ENCODE measurements around the gene LUZP1.
"Not testable (repeated sequence)": the region's sequence is repeated elsewhere in the genome, so short reads cannot be mapped to it uniquely, and the experiment has no call there.

Gene LUZP1

GRCh38 chr1:23188936-23189452 lies 20.3 kb upstream of the LUZP1 start:
- not testable (repeated sequence) for DNase-seq (ENCODE audit: low read depth in 1 of 2, low spot score in 1 of 2)

- no peak for DNase-seq (ENCODE audit: low read depth in 1 of 2, low spot score in 1 of 2)
Observed at GRCh38 chr1:23188434-23188884, 19.8 kb upstream of the LUZP1 start.

GRCh38 chr1:23187637-23188036 lies 19.0 kb upstream of the LUZP1 start:
- DNase-seq (ENCODE audit: low read depth in 1 of 2, low spot score in 1 of 2): no peak

- DNase-seq (ENCODE audit: low read depth in 1 of 2, low spot score in 1 of 2): no peak
Observed at GRCh38 chr1:23185381-23185780, 16.7 kb upstream of the LUZP1 start.

GRCh38 chr1:23184212-23184934 lies 15.7 kb upstream of the LUZP1 start:
- no peak for DNase-seq (ENCODE audit: low read depth in 1 of 2, low spot score in 1 of 2)

GRCh38 chr1:23179862-23180261 lies 11.2 kb upstream of the LUZP1 start:
- no peak for DNase-seq (ENCODE audit: low read depth in 1 of 2, low spot score in 1 of 2)

- DNase-seq (ENCODE audit: low read depth in 1 of 2, low spot score in 1 of 2): no peak
Observed at GRCh38 chr1:23178950-23179349, 10.3 kb upstream of the LUZP1 start.

GRCh38 chr1:23178414-23178813 lies 9.8 kb upstream of the LUZP1 start:
- no peak for DNase-seq (ENCODE audit: low read depth in 1 of 2, low spot score in 1 of 2)

- peak; percentile 13 to 24 for DNase-seq (ENCODE audit: low read depth in 1 of 2, low spot score in 1 of 2)
Observed at GRCh38 chr1:23177438-23178380, 9.1 kb upstream of the LUZP1 start.

GRCh38 chr1:23177031-23177430 lies 8.4 kb upstream of the LUZP1 start:
- no peak for DNase-seq (ENCODE audit: low read depth in 1 of 2, low spot score in 1 of 2)

GRCh38 chr1:23174426-23175110 lies 5.9 kb upstream of the LUZP1 start:
- DNase-seq (ENCODE audit: low read depth in 1 of 2, low spot score in 1 of 2): no peak

GRCh38 chr1:23171181-23171755 lies 2.6 kb upstream of the LUZP1 start:
- DNase-seq (ENCODE audit: low read depth in 1 of 2, low spot score in 1 of 2): no peak

- DNase-seq (ENCODE audit: low read depth in 1 of 2, low spot score in 1 of 2): no peak
Observed at GRCh38 chr1:23169727-23170335, 1.2 kb upstream of the LUZP1 start.

- no peak for DNase-seq (ENCODE audit: low read depth in 1 of 2, low spot score in 1 of 2)
Observed at GRCh38 chr1:23169195-23169575, 529 bp upstream of the LUZP1 start.

GRCh38 chr1:23168079-23168444 lies 594 bp downstream of the LUZP1 start:
- DNase-seq (ENCODE audit: low read depth in 1 of 2, low spot score in 1 of 2): no peak

- DNase-seq (ENCODE audit: low read depth in 1 of 2, low spot score in 1 of 2): no peak
Observed at GRCh38 chr1:23167353-23168078, 1.1 kb downstream of the LUZP1 start.

GRCh38 chr1:23166854-23167253 lies 1.8 kb downstream of the LUZP1 start:
- no peak for DNase-seq (ENCODE audit: low read depth in 1 of 2, low spot score in 1 of 2)

GRCh38 chr1:23163395-23163794 lies 5.3 kb downstream of the LUZP1 start:
- DNase-seq (ENCODE audit: low read depth in 1 of 2, low spot score in 1 of 2): no peak

GRCh38 chr1:23159963-23160877 lies 8.4 kb downstream of the LUZP1 start:
- DNase-seq (ENCODE audit: low read depth in 1 of 2, low spot score in 1 of 2): no peak
